GM15510 (cell line): ENCODE results near the gene CPB2.

ENCODE experiments used
- POLR2A ChIP-seq: IDR thresholded peaks from 3 replicates; pipeline ENCODE4 v1.6.1; 2011; ENCODE audit warnings: borderline replicate concordance; ENCODE audit not compliant: insufficient read length; ENCODE audit errors: extremely low read depth

Gene CPB2

DNA sequence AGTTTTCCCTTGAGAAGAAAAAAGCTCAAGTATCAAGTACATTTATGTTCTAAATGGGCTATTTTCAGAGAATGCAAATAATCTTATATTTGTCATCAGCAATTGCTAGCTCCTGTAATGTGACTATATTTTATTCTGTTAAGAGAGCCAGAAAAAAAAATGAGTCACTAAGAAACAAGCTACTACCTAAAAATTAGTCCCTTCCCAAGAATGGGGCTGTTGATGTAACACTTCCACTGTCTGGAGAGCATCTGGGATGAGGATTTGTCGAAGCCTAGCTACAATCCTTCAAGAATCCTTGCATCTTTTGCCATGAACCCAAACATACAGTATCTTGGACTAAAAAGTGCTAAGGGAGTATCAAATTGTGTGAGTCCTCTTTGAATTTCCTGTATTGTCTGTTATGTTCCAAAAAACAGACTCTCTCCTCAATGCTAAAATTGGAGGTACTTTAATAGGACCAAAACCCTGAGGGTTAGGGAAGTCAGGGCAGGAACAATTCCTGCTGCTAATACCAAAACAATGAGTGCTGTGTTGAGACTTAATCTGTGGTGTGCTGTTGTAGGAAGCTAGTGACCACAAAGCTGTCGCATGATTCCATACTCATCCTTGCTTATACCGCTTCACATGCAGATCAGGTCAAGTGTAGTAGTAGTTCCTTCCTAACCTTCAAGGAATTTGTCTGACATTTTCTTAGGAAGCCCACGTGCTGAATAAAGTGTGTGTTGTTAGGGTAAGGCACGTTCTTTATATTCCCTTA, 47.4 kb downstream of the CPB2 start:
- no peak for TF ChIP-seq POLR2A

DNA sequence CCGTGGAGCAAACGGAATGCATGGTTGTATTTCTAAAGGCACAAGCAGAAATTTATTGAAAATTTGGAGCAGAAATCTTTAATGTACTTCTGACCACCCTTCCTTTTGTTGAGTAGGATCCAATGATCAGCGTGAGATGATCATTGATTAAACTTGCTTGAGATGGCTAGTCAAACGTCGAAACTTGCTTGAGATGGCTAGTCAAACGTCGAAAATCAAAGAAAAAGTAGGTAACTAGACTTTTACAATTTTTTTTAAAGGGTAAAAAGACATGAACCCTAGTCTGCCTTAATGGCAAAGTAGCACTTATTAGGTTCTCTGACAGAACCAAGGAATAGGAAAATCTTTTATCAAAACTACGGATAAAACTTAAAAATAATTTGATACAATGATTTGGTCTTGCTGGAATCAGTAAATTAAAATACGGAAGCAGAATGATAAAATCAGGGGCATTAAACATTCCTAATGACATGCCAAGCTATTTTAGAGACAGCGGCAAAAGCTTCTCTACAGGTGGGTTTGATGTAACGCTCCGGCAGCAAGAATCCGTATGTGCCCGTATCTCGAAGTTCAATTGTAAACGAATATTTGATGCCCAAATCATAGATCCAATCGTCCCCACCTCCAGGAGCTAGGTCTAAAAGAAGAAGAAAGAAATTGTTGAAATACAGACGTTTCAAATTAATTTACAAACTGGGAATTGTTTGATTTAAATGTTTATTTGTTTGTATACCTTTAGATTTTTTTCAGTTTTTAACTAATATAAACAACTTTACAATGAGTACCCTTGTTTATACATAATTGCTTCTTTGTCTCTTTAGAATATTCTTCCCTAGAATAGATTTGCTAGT, 51.4 kb downstream of the CPB2 start:
- no peak for TF ChIP-seq POLR2A

DNA sequence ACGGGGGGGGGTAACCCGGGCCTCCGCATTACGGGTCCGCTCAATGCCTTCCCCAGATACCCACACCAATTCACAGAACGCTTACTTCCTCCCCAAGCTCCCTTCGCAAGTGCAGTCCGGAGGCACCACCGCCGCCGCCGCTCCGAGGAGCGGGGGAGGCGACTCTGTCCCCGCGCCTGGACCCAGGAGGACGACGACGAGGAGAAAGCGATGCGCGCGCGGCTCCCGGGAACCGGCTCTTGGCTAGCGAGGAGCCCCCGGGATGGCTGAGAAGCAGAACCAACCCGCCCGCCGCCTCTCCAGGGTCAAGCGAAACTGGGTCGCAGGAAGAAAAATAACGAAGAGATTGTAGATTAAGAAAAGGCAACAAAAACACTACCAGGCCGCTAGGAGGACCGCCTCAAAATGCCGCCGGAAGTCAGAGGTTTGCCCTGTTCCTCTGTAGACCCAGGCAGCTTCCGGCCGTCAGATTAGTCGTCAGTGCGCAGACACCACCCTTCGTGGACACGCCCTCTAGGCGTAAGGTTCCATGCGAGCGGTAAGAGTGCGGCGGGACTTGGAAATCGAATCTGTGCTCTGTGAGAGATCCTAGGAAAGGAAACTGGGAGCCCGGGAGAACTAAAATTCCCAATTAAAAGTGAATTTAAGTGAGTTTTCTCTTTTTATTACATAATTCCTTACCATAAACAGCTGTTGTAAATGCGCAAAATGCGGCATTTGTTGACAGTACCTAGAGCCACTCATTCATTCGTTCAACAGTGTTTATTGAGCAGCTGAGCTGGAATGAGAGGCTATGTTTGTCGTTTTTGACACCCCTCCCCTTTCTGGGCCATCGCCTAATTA, 52.3 kb downstream of the CPB2 start, which contains the start of gene ZC3H13:
ZC3H13 (minus strand) TSS at position 428 of the 843 bp plus-strand sequence. CDS start 7,239 bp downstream, outside the sequence.
- TF ChIP-seq POLR2A = peak; percentile 81

DNA sequence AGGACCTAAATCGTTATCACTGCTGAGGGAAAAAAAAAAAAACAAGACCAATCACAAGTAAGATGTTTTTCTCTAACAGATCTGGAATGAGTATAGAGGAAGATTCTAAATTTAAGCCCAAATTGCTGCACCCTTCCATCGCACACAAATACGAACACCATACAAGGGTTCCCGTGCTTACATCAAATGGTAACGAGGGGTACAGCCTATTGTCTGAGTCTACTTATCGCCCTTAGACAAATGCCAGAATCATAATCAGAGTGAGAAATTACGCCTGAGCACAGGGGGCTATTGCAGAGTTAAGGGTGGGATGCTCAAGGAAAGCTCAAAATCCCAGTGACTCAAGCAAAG, 52.9 kb downstream of the CPB2 start:
- TF ChIP-seq POLR2A = no peak

DNA sequence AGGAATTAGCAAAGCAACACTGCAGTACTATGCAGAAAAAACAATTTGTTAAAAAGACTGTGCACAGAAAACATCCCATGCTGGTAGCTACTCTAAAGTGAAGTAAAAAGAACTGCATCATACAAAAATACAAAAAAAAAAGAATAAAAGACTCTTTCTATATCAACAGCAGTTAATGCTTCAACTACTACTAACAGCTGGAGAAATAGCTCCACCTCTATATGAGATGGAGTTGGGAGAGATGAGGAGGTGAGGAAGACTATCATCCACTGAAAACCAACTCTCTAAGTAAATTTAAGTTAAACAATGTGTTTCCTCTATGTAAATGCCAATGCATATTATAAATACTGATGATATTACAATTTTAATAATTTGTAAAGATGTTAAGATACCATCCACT, 54.1 kb downstream of the CPB2 start:
- TF ChIP-seq POLR2A = no peak

DNA sequence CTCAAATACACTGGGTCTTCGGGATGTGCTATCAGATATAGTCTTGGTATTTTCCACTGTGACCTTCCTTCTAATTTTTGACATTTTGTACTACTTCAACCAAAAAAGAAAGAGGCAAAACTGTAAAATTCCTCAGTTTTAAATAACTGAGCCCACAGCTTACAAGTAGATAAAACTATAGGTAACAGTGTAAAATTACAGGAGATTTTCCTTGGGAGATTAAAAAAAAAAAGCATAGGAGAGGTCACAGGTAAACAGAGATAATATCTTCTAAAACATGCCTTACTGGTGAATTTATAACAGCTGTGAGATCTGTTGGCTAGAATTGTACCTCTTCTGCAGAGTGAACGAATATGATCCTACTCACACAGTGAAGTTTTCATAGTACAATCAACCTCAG, 59.4 kb downstream of the CPB2 start:
- no peak for TF ChIP-seq POLR2A

DNA sequence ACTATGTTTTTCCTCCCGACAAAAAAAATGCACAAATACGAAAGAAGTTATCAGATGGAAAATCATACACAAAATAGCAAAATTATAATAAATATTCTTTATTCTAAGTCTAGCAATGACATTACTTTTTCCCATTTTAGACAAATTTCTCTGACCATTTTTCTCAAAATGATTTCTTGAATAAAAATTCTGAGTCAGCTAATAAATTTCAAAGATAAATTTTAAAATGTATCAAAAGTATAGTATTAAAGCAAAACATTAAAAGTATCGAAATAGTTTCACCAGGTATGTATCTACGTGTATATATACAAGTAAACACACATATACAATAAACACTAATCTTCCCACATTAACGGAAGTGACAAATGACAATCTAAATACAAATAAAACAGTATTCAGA, 61.2 kb downstream of the CPB2 start:
- no peak for TF ChIP-seq POLR2A

DNA sequence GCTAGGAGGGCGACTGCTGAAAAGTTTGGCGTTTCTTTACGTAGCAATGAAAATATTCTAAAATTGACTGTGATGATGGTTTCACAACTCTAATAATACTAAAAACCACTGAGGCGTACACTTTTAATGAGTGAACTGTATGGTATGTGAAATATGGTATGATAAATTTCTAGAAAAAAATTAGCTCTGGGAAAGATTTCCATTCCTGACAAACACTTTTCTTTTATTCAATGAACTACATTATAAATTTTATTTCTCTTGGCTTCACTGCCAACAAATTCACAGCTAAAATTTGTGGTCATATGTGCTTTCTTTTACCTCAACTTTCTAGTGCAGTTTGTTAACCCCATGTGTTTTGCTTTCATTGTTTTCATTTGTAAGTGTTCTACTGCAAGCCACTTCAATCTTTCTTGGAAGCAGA, 63.4 kb downstream of the CPB2 start:
- TF ChIP-seq POLR2A = no peak

DNA sequence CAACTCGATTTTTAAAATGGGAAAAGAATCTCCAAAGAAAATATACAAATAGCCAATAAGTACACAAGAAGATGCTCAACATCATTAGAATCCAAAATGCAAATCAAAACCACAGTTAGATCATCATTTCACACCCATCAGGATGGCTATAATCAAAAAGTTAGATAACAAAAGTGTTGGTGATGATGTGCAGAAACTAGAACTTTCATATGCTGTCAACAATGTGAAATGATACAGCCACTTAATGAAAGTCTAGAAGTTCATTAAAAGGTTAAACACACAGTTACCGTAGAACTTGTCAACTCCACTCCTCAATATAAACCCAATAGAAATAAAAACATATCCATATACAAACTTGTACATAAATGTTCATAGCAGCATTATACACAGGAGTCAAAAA, 64.1 kb downstream of the CPB2 start:
- TF ChIP-seq POLR2A = no peak

DNA sequence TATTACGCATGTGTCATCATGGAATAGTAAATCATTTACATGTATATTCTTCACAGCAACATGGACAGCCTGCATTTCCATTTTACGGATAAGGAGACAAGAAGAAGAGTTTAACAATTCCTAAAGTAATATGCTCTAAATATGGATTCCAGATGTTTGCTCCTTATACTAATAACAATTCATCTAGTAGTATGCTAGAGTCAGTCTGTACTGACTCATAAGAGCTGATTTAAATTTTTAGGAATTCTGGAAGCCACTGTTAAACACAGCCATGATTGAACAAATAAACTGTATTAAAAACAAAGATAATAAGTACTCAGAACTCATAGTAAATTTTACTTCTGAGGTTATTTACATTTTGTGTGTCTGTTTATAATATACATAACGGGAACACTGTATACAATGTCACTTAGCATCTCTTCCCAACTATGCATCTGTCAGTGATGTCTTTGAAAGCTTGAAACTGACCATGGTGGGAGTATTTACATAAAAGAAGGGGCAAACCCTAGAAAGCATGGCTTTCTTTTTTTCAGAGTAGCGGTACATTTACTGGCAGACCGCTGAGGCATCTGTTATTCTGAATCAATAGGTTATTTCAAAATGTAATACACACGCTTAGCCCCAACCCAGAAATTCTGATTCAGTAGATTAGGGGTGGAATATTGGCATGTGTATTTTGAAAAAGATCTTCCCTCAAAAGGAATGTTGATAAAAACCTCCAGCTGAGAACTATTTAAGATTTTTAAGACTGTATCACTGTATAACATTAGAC, 65.2 kb downstream of the CPB2 start:
- no peak for TF ChIP-seq POLR2A

DNA sequence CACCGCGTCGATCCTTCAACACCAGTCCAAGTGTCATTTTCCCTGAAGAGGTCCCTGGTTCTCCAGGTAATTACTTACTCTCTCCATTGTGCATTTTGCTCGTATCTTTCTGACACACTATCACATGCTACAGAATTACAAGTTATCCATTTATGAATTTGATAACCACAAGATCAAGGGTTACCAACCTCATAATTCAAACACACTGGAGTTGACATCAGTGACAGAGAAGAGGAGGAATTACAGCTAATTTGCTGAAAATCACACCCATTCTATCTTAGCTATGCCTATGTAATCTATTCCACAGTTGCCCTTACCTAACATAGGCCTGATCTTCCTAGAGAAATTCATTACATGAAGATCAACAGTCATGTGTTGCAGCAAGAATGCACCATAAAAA, 66.5 kb downstream of the CPB2 start:
- TF ChIP-seq POLR2A = no peak

DNA sequence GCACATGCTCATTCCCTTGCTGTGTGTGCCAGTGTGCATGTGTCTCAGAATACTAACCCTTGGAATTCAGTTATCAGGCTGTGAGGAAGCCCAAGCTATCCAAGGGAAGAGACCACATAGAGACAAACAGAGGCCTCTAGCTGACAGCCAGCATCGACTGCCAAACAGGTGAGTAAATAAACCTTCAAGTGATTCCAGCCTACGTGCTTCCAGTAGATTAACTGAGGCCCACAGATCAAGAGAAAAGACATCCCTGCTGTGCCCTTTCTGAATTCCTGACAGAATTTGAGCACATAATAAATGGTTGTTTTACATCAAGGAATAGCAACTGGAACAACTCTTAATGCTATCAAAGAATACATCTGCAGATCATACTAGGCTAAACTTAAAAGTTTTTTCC, 69.8 kb downstream of the CPB2 start:
- TF ChIP-seq POLR2A = no peak

DNA sequence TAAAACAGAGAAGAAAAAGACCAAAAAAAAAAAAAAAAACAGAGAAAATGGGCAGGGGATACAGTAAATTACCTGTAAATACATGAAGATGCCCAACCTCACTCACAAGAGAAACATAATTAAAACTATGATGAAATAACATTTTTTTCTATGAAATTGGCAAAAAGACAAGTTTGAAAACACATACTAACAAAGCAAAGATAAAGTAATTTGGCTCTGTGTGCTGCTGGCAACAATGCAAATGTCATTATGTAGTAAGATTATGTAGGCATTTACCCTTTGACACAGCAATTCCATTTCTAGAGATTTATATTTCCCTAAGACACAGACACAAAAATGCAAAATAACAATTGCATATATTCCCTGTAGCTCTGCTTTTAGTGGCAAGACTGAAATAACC, 72.5 kb downstream of the CPB2 start:
- TF ChIP-seq POLR2A = no peak

DNA sequence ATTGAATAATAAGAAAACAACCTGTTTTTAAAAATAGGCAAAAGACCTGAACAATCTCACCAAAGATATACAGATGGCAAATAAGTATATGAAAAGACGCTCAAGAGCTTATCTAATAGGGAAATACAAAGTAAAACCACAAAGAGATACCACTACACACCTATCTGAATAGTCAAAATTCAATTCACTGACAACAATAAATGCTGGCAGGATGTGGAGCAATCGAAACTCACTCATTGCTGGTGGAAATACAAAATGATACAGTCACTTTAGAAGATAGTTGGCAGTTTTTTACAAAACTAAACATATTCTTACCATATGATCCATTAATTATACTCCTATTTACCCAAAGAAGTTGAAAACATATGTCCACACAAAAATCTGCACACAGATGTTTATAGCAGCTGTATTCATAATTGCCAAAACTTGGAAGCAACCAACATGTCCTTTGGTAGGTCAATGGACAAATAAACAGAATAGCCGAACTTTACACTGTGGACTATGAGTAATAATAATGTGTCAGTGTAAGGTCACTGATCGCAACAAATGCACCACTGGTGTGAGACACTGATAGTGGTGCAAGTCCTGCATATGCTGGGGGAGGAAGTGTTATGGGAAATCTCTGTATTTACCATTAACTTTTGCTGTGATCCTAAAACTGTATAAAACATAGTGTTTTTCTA, 73.1 kb downstream of the CPB2 start:
- no peak for TF ChIP-seq POLR2A
